GM19240 (cell line): ENCODE results near the gene POLR2A.

Experiments
- DNase-seq: peaks from one replicate; pipeline ENCODE4 v3.0.0; 2011; ENCODE audit warnings: low spot score; ENCODE audit not compliant: insufficient read length

Gene POLR2A

GRCh38 chr17:7502987-7503386 is 18.8 kb downstream of the POLR2A start:
- DNase-seq, result no peak

- no peak for DNase-seq
Measured at GRCh38 chr17:7503521-7503920, 19.4 kb downstream of the POLR2A start.

DNA sequence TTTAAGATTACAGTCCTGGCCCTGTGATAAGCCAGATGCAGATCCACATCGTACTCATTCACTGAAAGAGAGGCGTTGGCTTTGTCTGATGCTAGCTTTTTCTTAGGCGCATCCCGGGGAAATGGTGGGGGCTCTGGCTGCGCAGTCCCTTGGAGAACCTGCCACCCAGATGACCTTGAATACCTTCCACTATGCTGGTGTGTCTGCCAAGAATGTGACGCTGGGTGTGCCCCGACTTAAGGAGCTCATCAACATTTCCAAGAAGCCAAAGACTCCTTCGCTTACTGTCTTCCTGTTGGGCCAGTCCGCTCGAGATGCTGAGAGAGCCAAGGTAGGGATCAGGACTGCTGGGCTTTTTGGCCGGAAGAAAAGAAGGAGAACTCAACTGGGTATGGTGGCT is 24.0 kb downstream of the POLR2A start:
- no peak for DNase-seq

DNA sequence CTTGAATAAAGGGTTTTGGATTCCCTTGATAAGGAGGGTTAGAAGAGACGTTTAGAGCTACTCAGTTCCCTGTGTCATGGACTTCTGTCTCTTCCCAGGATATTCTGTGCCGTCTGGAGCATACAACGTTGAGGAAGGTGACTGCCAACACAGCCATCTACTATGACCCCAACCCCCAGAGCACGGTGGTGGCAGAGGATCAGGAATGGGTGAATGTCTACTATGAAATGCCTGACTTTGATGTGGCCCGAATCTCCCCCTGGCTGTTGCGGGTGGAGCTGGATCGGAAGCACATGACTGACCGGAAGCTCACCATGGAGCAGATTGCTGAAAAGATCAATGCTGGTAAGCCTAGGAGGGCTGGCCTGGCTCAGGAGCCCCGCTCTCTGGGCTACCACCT is 24.7 kb downstream of the POLR2A start:
- no peak for DNase-seq

GRCh38 chr17:7509937-7510336 is 25.8 kb downstream of the POLR2A start:
- no peak for DNase-seq

- DNase-seq, result no peak
Measured at GRCh38 chr17:7511108-7511507, 26.9 kb downstream of the POLR2A start.

GRCh38 chr17:7512105-7512504 is 27.9 kb downstream of the POLR2A start:
- no peak for DNase-seq

DNA sequence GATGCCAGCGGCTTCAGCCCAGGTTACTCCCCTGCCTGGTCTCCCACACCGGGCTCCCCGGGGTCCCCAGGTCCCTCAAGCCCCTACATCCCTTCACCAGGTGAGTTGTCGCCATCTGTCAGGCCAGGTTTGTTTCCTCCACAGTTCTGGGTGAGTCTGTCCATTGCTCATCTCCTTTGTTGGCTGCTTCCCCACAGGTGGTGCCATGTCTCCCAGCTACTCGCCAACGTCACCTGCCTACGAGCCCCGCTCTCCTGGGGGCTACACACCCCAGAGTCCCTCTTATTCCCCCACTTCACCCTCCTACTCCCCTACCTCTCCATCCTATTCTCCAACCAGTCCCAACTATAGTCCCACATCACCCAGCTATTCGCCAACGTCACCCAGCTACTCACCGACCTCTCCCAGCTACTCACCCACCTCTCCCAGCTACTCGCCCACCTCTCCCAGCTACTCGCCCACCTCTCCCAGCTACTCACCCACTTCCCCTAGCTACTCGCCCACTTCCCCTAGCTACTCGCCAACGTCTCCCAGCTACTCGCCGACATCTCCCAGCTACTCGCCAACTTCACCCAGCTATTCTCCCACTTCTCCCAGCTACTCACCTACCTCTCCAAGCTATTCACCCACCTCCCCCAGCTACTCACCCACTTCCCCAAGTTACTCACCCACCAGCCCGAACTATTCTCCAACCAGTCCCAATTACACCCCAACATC is 28.8 kb downstream of the POLR2A start:
- no peak for DNase-seq

- no peak for DNase-seq
Measured at GRCh38 chr17:7513850-7514419, 29.8 kb downstream of the POLR2A start.

- no peak for DNase-seq
Measured at GRCh38 chr17:7515911-7516610, 31.9 kb downstream of the POLR2A start.

DNA sequence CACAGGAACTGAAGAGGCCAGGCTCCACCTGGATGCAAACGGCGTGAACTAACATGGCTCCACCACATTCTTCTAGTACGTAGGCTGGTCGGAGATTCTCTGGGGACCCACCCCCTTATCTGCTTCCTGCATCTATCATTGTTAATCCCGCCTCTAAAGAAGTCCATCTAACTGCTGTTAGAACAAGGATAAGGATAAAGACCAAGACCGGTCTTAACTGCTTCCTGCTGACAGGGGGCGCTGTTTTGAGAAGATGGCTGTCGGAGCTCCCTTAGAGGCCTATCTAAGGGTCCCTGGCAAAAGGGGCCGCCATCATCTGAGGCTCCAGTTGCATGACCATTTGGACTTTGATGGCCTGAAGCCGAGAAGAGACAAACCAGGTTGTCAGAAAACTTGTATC is 38.9 kb downstream of the POLR2A start:
- DNase-seq, result no peak

DNA sequence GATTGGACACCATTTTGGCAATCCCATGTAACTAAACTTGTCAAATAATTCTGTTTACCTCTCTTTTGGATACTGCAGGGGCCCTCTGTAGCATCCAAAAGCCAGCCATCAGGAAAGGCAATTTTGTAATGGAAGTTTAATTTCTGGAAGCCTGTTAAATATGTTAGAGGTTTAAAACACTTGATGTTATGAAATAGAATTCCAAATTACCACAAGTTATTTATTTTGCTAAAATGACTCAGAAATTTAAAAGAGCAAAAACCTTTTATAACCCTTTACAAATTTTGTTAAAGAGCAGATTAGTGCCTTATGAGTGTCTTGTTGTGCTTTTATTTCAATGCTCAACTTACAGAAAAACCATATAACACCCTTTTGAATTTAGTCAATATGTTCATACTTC is 44.7 kb downstream of the POLR2A start:
- DNase-seq, result no peak

DNA sequence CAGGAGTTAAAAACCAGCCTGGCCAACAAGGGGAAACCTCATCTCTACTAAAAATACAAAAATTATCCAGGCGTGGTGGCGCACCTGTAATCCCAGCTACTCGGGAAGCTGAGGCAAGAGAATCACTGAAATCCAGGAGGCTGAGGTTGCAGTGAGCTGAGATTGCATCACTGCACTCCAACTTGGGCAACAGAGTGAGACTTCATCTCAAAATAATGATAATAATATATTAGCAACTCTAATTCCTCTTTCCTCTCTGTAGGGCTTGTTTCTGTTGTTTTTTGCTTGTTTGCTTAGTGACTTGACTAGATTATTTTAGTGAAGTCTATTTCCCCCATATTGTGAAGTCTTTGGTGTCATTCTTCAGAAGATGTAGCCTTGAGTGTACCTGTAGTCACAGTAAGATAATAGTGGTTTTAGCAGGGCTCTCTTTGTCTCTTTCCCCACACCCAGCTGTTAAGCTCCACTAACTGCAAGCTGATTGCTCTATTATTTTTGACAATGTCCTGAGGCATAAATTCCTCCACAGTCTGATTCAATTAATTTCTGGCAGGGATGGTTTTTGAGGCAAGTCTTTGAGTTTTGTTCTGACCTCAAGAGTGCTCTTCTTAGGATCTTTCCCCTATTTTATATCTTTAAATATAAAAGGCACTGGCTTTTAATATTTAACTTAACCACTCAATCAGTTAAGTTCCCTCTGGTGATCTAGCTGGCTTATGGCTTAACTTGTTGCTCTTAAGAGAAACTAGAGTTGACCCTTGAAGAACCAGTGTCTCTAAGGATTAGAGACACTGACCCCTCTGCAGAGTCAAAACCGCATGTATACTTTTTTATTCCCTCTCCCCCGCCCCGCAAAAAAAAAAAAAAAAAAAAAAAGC is 46.1 kb downstream of the POLR2A start:
- DNase-seq, result no peak

- no peak for DNase-seq
Measured at GRCh38 chr17:7538050-7538449, 53.9 kb downstream of the POLR2A start.

- DNase-seq, result no peak
Measured at GRCh38 chr17:7538891-7539545, 54.9 kb downstream of the POLR2A start.

- no peak for DNase-seq
Measured at GRCh38 chr17:7541074-7541621, 57.0 kb downstream of the POLR2A start.

DNA sequence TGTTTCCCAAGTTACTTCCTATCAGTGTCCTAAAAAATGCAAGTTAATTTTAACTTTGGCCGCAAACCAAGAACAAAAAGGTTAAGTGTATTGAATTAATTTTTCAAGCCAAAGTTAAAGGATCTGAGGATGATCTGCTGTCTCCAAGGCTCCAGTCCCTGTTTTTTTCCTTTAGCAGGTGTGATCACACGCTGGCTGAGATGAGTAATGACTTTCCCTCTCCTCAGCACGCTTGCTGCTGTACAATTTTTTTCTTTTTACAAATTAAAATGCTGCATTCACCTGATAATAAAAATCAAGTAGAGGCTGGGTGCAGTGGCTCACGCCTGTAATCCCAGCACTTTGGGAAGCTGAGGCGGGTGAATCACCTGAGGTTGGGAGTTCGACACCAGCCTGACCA is 60.7 kb downstream of the POLR2A start:
- no peak for DNase-seq

DNA sequence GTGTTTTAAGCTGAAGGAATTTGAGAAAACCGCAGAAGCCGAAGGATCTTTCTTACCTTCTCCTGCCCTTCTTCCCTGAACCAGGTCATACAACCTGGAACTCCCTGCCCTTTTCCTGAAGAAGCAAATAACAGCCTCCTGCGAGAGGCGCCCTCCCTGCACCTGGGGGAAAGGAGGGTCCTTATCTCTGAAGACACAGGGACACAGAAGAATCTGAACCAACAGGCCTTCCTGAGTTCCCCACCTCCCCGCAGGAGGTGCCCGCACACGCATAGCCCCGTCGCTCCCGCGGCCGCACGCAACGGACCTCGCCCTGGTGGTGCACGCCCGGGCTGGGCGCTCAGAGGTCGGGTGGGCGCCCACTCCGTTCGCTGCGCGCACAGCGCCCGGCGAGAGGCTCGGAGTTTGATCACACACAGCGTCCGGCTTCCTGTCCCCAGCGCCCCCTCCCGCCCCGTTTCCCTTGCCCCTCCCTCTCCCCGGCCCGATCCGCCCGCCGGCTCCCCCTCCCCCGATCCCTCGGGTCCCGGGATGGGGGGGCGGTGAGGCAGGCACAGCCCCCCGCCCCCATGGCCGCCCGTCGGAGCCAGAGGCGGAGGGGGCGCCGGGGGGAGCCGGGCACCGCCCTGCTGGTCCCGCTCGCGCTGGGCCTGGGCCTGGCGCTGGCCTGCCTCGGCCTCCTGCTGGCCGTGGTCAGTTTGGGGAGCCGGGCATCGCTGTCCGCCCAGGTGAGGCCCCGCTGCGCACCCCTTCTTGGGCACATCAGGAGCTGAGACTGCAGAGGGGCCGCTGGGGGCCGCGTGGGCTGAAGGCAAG is 64.6 kb downstream of the POLR2A start, which contains the start of gene TNFSF12:
TNFSF12 (plus strand) TSS at position 474 of the 816 bp plus-strand sequence; CDS start at position 570, 96 bp downstream.
- DNase-seq, result no peak
